Stimulated activated CD4-positive, alpha-beta T cell treated with anti-CD3 and anti-CD28 coated beads, TNF-alpha, amount 100 ng/mL, for 24 hours (primary cell): Measurements from ENCODE around the gene TMC2.
"Not testable (repeated sequence)": the region's sequence is repeated elsewhere in the genome, so short reads cannot be mapped to it uniquely, and the experiment has no call there.

Experiments used
- DNase-seq, 3 experiments: peaks; one replicate each; pipeline ENCODE4 v3.0.0-alpha.2; 2020; ENCODE audit warnings: low read depth in 3 of 3

TMC2 gene

GRCh38 chr20:2536560-2536986 is at the start of gene TMC2:
TSS of gene TMC2 (plus strand) at chr20:2536573. CDS start at chr20:2536622, 49 bp downstream.
- DNase-seq: no peak

- DNase-seq: not testable (repeated sequence)
These were observed 33.5 kb upstream of the TMC2 start for GRCh38 chr20:2502808-2503384.

GRCh38 chr20:2504803-2505202 is 31.6 kb upstream of the TMC2 start:
- DNase-seq: not testable (repeated sequence)

- DNase-seq: not testable (repeated sequence)
These were observed 29.9 kb upstream of the TMC2 start for GRCh38 chr20:2506426-2506825.

GRCh38 chr20:2507464-2507863 is 28.9 kb upstream of the TMC2 start:
- DNase-seq: no peak

GRCh38 chr20:2507875-2508630 is 28.3 kb upstream of the TMC2 start:
- DNase-seq: no peak

GRCh38 chr20:2508631-2509467 is 27.5 kb upstream of the TMC2 start, which contains the start of gene ZNF343:
TSS of gene ZNF343 (minus strand) at chr20:2508915. CDS start at chr20:2493895, 15,020 bp downstream.
- peak; percentile 60 to 71 (median 66) for DNase-seq

GRCh38 chr20:2509468-2509781 is 26.9 kb upstream of the TMC2 start:
- DNase-seq: no peak

- DNase-seq: no peak
These were observed 26.6 kb upstream of the TMC2 start for GRCh38 chr20:2509794-2510193.

GRCh38 chr20:2515203-2515602 is 21.2 kb upstream of the TMC2 start:
- no peak for DNase-seq

GRCh38 chr20:2516399-2516798 is 20.0 kb upstream of the TMC2 start:
- DNase-seq: no peak

- DNase-seq: no peak
These were observed 18.3 kb upstream of the TMC2 start for GRCh38 chr20:2518096-2518495.

GRCh38 chr20:2518558-2518957 is 17.8 kb upstream of the TMC2 start:
- no peak for DNase-seq

- no peak for DNase-seq
These were observed 17.1 kb upstream of the TMC2 start for GRCh38 chr20:2519115-2519809.

- no peak for DNase-seq
These were observed 15.8 kb upstream of the TMC2 start for GRCh38 chr20:2520617-2521016.

GRCh38 chr20:2521369-2522305 is 14.7 kb upstream of the TMC2 start:
- peak in 2 of 3 experiments; percentile 18 to 56 for DNase-seq

- not testable (repeated sequence) for DNase-seq
These were observed 13.4 kb upstream of the TMC2 start for GRCh38 chr20:2522826-2523429.

GRCh38 chr20:2523919-2524708 is 12.3 kb upstream of the TMC2 start:
- peak; percentile 83 to 91 (median 84) for DNase-seq

- DNase-seq: peak in 2 of 3 experiments; percentile 11 to 29
These were observed 11.5 kb upstream of the TMC2 start for GRCh38 chr20:2524709-2525506.
